AG04449 (cell line): ENCODE measurements around the gene ZBTB49.

Source experiments
- CTCF ChIA-PET: fragments of 350-600 bp; formaldehyde crosslinking; extraction: SDS; loops from one replicate; lab custom pipeline; 2021; ENCODE audit warnings: antibody characterized with exemption; lab: Yijun Ruan, JAX
- POLR2A ChIA-PET: fragments of 400-600, 350-600 bp; formaldehyde crosslinking; extraction: SDS; loops from one replicate; lab custom pipeline; 2020; ENCODE audit warnings: antibody characterized with exemption, inconsistent platforms; lab: Yijun Ruan, JAX
- DNase-seq: peaks from one replicate; pipeline ENCODE4 v3.0.0-alpha.2; 2010; ENCODE audit warnings: low read depth, low spot score
- H3K4me3 ChIP-seq: 2 replicates; pipeline ENCODE4 v1.5.1; 2011; ENCODE audit warnings: low read depth, mild to moderate bottlenecking, control low read depth, low read length
- TF ChIP-seq, protein P1 (sequence below): IDR thresholded peaks from one replicate; pipeline ENCODE4 v1.5.1; 2011; ENCODE audit warnings: mild to moderate bottlenecking, moderate library complexity, low read length, control low read depth, inconsistent platforms; ENCODE audit not compliant: insufficient read depth; ENCODE audit errors: missing control alignments

The ZBTB49 gene

DNA sequence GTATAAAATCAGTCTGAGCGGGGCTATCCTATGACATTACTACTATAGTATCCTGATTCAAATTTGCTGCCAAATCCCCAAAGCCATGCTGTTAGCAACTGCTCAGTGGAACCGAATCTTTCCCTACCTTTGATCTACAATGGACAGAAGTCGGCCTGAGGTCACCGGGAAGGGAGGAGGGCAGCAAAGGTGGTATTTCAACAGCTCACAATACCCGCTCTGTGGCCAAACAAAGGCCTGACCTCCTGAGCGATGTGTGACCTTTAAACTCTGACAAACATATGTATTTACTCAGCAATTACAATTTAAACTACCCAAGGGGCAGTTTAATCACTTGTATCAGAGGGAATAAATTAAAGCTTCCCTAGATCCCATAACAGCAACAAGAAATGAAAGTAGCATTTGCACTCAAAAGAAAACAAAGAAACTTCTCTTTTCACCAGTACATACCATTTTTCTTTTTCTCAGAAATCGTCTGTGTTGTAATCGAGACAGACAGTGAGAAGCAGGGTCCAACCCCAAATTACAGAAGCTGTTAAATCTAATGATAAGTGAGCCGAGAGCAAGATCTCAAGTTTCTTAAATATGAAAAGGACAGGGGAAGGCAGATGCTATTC lies 30.5 kb upstream of the ZBTB49 start:
- H3K4me3 ChIP-seq = no peak overlapping the region
- TF ChIP-seq, protein P1, sequence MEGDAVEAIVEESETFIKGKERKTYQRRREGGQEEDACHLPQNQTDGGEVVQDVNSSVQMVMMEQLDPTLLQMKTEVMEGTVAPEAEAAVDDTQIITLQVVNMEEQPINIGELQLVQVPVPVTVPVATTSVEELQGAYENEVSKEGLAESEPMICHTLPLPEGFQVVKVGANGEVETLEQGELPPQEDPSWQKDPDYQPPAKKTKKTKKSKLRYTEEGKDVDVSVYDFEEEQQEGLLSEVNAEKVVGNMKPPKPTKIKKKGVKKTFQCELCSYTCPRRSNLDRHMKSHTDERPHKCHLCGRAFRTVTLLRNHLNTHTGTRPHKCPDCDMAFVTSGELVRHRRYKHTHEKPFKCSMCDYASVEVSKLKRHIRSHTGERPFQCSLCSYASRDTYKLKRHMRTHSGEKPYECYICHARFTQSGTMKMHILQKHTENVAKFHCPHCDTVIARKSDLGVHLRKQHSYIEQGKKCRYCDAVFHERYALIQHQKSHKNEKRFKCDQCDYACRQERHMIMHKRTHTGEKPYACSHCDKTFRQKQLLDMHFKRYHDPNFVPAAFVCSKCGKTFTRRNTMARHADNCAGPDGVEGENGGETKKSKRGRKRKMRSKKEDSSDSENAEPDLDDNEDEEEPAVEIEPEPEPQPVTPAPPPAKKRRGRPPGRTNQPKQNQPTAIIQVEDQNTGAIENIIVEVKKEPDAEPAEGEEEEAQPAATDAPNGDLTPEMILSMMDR = no peak
- POLR2A ChIA-PET = no interaction called here
- no peak for DNase-seq
- CTCF ChIA-PET = interaction anchor here (0.7 to 4.7 kb wide), 24 partner anchors 9 to 197 kb away, joined by 3 to 80 read pairs (median 5); partner anchors contain the start of gene TMEM128

DNA sequence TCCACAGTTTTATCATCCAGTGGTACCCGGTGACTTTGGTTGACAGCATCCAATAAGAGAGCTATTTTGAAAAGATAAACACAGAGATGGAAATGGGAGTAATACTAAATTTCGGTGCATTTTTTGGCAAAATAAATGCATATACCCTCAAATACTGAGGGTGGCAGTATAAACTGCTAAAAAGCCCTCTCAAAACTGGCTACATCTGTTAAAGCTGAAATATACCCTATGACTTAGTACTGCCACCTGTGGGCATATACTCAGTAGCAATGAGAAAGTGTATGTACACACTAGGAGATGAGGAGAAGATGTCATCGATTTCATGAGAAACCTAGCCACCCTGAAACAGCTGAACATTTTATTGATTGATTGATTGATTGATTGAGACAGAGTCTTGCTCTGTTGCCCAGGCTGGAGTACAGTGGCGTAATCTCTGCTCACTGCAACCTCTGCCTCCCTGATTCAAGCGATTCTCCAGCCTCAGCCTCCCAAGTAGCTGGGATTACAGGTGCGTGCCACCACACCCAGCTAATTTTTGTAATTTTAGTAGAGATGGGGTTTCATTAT lies 29.8 kb upstream of the ZBTB49 start:
- peak; percentile 24 for DNase-seq
- CTCF ChIA-PET = interaction anchor here (0.7 to 4.7 kb wide), 25 partner anchors 8 to 197 kb away, joined by 3 to 80 read pairs (median 5); partner anchors contain the start of gene TMEM128
- POLR2A ChIA-PET = no interaction called here
- TF ChIP-seq, protein P1 = peak; percentile 35
- no peak overlapping the region for H3K4me3 ChIP-seq

DNA sequence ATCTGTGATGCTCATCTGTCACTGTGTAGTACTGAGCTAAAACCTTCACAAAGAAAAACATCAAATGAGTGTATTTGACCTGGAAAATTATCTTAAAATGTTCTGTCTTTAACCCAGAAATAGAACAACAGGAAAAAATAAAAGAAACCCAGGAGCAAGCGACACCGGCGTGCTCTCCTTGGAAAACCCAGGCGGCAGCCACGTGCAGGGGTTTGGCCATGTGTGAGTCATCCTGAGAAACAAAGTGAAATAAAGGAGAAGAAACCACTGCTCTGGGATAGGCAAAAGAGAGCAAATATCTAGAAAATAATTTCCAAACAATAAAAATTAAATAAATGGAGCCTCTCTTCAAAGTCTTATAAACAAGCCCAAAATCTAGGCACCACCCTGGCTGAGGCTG lies 22.1 kb upstream of the ZBTB49 start:
- CTCF ChIA-PET = interaction anchor here (1.4 to 2.2 kb wide), 3 partner anchors 9 to 16 kb away, joined by 6 to 8 read pairs (median 7); no protein-coding TSS in a partner anchor
- POLR2A ChIA-PET = no interaction called here
- no peak for DNase-seq
- TF ChIP-seq, protein P1 = no peak
- H3K4me3 ChIP-seq = no peak overlapping the region

DNA sequence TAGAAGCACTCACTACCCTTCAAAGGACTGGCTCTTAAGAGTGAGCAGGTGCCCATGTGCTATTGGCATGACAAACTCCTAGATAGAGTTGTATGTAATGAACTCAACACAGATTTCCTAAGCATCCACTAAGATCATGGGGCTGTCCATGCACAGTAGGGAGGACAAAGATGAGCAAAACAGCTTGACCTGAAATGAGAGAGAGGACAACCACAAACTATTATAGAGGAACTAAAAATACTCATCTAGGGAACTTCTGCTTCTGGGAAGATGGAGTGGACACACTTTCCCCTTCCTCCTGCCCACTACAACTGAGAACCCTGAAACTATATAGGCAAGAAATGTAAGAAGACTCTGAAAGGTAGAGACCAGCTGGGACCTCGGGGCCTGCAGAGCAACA lies 21.3 kb upstream of the ZBTB49 start:
- TF ChIP-seq, protein P1 = no peak
- POLR2A ChIA-PET = no interaction called here
- CTCF ChIA-PET = interaction anchor here (1.4 to 2.2 kb wide), 3 partner anchors 10 to 17 kb away, joined by 4 to 8 read pairs (median 7); no protein-coding TSS in a partner anchor
- DNase-seq = no peak
- H3K4me3 ChIP-seq = no peak overlapping the region

DNA sequence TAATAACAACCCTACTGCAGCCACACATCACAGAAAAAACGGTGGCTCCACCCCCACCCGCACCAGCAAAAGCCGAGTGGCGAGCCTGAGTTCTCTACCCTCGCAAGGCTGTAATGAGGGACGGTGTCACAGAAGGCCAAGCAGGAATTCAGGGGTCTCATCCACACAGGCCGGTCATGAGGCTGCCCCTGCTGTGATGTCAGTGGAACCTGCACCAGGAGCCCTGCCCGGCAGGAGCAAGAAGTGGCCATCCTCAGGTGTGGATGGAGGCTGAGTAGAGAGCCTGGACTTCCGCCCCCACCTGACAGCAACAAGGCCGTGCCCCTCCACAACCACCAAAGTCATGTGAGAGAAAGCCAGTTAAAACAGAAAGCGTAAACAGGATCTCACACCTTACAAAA lies 20.7 kb upstream of the ZBTB49 start:
- TF ChIP-seq, protein P1 = no peak
- POLR2A ChIA-PET = no interaction called here
- no peak overlapping the region for H3K4me3 ChIP-seq
- no peak for DNase-seq
- CTCF ChIA-PET = interaction anchor here (1.3 to 1.5 kb wide), 3 partner anchors 9 to 163 kb away, joined by 3 to 5 read pairs (median 4); no protein-coding TSS in a partner anchor

DNA sequence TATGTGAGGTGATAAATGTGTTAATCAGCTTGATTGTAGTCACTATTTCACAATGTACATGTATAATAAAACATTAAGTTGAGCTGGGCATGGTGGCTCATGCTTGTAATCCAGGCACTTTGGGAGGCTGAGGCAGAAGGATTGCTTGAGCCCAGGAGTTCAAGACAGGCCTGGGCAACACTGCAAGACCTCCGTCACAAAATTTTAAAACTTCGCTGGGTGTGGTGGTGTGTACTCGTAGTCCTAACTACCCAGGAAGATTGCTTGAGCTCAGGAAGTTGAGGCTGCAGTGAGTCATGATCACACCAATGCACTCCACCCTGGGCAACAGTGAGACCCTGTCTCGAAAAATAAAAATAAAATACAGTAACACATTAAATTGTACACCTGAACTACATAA lies 20.2 kb upstream of the ZBTB49 start:
- ChIA-PET POLR2A (no interaction called here), CTCF (interaction anchor here (1.3 to 1.5 kb wide), 3 partner anchors 10 to 162 kb away, joined by 3 to 5 read pairs (median 4); no protein-coding TSS in a partner anchor)
- DNase-seq = no peak
- TF ChIP-seq, protein P1 = no peak
- H3K4me3 ChIP-seq = no peak overlapping the region
